K562 (cell line): Measurements from ENCODE around the gene OR2B2. TPM values are rescaled to one million over a fixed set of nuclear protein-coding genes. Genes with fewer than 3 reads are reported as not detected.

Experiments
- CBX5 ChIP-seq: IDR thresholded peaks from 2 replicates; pipeline ENCODE4 v1.6.1; 2014; ENCODE audit warnings: low read depth, borderline replicate concordance
- CREM ChIP-seq: IDR thresholded peaks from 2 replicates; pipeline ENCODE4 v1.6.1; 2014; ENCODE audit warnings: antibody characterized with exemption, low read depth
- DACH1 ChIP-seq: fragments of 450-650 bp; IDR thresholded peaks from 2 replicates; pipeline ENCODE4 v1.6.1; 2018; ENCODE audit not compliant: partially characterized antibody
- ERF ChIP-seq: fragments of 450-650 bp; formaldehyde crosslinking; IDR thresholded peaks from 2 replicates; pipeline ENCODE4 v1.4.0; 2020; ENCODE audit warnings: mild to moderate bottlenecking, mixed read lengths
- ESRRB ChIP-seq: fragments of 250-450 bp; sonication (Bioruptor Pico); IDR thresholded peaks from 2 replicates; pipeline ENCODE4 v1.5.0; 2020; ENCODE audit warnings: mild to moderate bottlenecking, moderate library complexity, borderline replicate concordance
- FOXA3 ChIP-seq, 2 experiments: fragments of 450-650 bp in 1 of 2; sonication (generic) in 1 of 2; formaldehyde crosslinking; IDR thresholded peaks in 1 of 2; conservative IDR thresholded peaks in 1 of 2; 2 replicates each; pipeline versions ENCODE4 v1.4.0 to v1.8.0; 2020 to 2022; ENCODE audit warnings: mild to moderate bottlenecking in 2 of 2, missing genetic modification reagents in 1 of 2
- HMG20A ChIP-seq: fragments of 450-650 bp; formaldehyde crosslinking; conservative IDR thresholded peaks from 2 replicates; pipeline ENCODE4 v1.4.0; 2020; ENCODE audit warnings: mild to moderate bottlenecking, mixed read lengths
- JUNB ChIP-seq: fragments of 450-650 bp; formaldehyde crosslinking; conservative IDR thresholded peaks from 2 replicates; pipeline ENCODE4 v1.4.0; 2020; ENCODE audit warnings: mild to moderate bottlenecking
- MEF2A ChIP-seq: IDR thresholded peaks from 2 replicates; pipeline ENCODE4 v1.6.1; 2011; ENCODE audit warnings: low read depth, mild to moderate bottlenecking, low read length, moderate library complexity; ENCODE audit not compliant: control insufficient read depth
- MTA2 ChIP-seq: fragments of 450-650 bp; IDR thresholded peaks from 2 replicates; pipeline ENCODE4 v1.6.1; 2016; ENCODE audit warnings: low read depth
- NFE2 ChIP-seq: IDR thresholded peaks from 2 replicates; pipeline ENCODE4 v1.6.1; 2014; ENCODE audit warnings: antibody characterized with exemption, low read depth
- TCF7L2 ChIP-seq: fragments of 150-350 bp; IDR thresholded peaks from 2 replicates; pipeline ENCODE4 v1.6.1; 2016; ENCODE audit warnings: low read depth, mild to moderate bottlenecking, low read length, moderate library complexity
- ZBTB7A ChIP-seq: IDR thresholded peaks from 2 replicates; pipeline ENCODE4 v1.6.1; 2011; ENCODE audit warnings: low read depth, mild to moderate bottlenecking, low read length, moderate library complexity, borderline replicate concordance; ENCODE audit not compliant: control insufficient read depth
- ZC3H8 ChIP-seq: fragments of 450-650 bp; IDR thresholded peaks from 2 replicates; pipeline ENCODE4 v1.6.1; 2017
- ZFP1 ChIP-seq: fragments of 450-650 bp; formaldehyde crosslinking; IDR thresholded peaks from 2 replicates; pipeline ENCODE4 v1.4.0; 2020; ENCODE audit warnings: mild to moderate bottlenecking, mixed read lengths
- ZFP36 ChIP-seq: fragments of 150-350 bp; IDR thresholded peaks from 2 replicates; pipeline ENCODE4 v1.6.1; 2018; ENCODE audit warnings: low read length, low read depth; ENCODE audit not compliant: partially characterized antibody
- ZFX ChIP-seq: sonication (generic); formaldehyde crosslinking; IDR thresholded peaks from 2 replicates; pipeline ENCODE4 v1.8.0; 2022; ENCODE audit warnings: mild to moderate bottlenecking, missing genetic modification reagents, moderate library complexity
- ZKSCAN8 ChIP-seq: fragments of 200-800 bp; sonication (Bioruptor generic); IDR thresholded peaks from 2 replicates; pipeline ENCODE4 v1.6.1; 2016; ENCODE audit warnings: missing genetic modification characterization, missing compliant biosample characterization
- ZNF165 ChIP-seq: fragments of 250-450 bp; sonication (Bioruptor Pico); IDR thresholded peaks from 2 replicates; pipeline ENCODE4 v1.4.0; 2020; ENCODE audit warnings: borderline replicate concordance
- ZNF644 ChIP-seq: fragments of 200-800 bp; sonication (Bioruptor generic); IDR thresholded peaks from 2 replicates; pipeline ENCODE4 v1.6.1; 2016; ENCODE audit warnings: low read depth, missing genetic modification characterization, missing compliant biosample characterization
- ZNF780A ChIP-seq: fragments of 250-450 bp; sonication (Bioruptor Pico); IDR thresholded peaks from 2 replicates; pipeline ENCODE4 v1.5.0; 2021; ENCODE audit warnings: mild to moderate bottlenecking
- ZNF79 ChIP-seq: fragments of 250-450 bp; sonication (Bioruptor Pico); IDR thresholded peaks from 2 replicates; pipeline ENCODE4 v1.4.0; 2020; ENCODE audit warnings: low read depth, mild to moderate bottlenecking, moderate library complexity
- polyA plus RNA-seq, 8 experiments: library from polyadenylated mRNA; depleted of rRNA in 4 of 8; stranded (reverse) in 5 of 8; unstranded in 3 of 8; fragments of >200 nt; fragmentation: Nextera tagmentation in 2 of 8; fragmentation: Illumina TruSeq in 1 of 8; extraction: Ambion mirVana in 2 of 8; extraction: Trizol in 1 of 8; gene quantifications; 2 replicates each; pipeline versions ENCODE4 v1.2.1 to v1.2.3, GENCODE V29; 2011 to 2014; ENCODE audit warnings: inconsistent platforms in 1 of 8, missing spikeins in 1 of 8
- total RNA-seq, 7 experiments: library from RNA; depleted of rRNA in 6 of 7; stranded (reverse); fragments of >200 nt in 6 of 7; fragmentation: Illumina TruSeq in 2 of 7; extraction: Trizol in 2 of 7; gene quantifications; 2 replicates each; pipeline versions ENCODE4 v1.2.1 to v1.2.3, GENCODE V29; 2011 to 2021; ENCODE audit warnings: low replicate concordance in 1 of 7
- TF ChIP-seq, protein P1 (sequence below): sonication (generic); formaldehyde crosslinking; IDR thresholded peaks from 2 replicates; pipeline ENCODE4 v1.8.0; 2022; ENCODE audit warnings: mild to moderate bottlenecking, missing genetic modification reagents
- TF ChIP-seq, protein P2 (sequence below), 3 experiments: fragments of 200-800 bp in 1 of 3; sonication (Bioruptor generic) in 1 of 3; sonication (generic) in 1 of 3; formaldehyde crosslinking in 1 of 3; IDR thresholded peaks; 2 replicates each; pipeline versions ENCODE4 v1.6.1 to v1.8.0; 2016 to 2022; ENCODE audit warnings: mild to moderate bottlenecking in 2 of 3, missing compliant biosample characterization in 2 of 3, missing genetic modification characterization in 2 of 3, missing genetic modification reagents in 1 of 3
- TF ChIP-seq, protein P3 (sequence below): fragments of 250-450 bp; sonication (Bioruptor Pico); IDR thresholded peaks from 2 replicates; pipeline ENCODE4 v1.9.0; 2021; ENCODE audit warnings: mild to moderate bottlenecking

The OR2B2 gene
- total and polyA plus RNA-seq, 9 of the 15 experiments (the other 6 are each of a cell fraction or from before 2014, with no cell fraction given) = 0.24 TPM; not detected in 8

DNA sequence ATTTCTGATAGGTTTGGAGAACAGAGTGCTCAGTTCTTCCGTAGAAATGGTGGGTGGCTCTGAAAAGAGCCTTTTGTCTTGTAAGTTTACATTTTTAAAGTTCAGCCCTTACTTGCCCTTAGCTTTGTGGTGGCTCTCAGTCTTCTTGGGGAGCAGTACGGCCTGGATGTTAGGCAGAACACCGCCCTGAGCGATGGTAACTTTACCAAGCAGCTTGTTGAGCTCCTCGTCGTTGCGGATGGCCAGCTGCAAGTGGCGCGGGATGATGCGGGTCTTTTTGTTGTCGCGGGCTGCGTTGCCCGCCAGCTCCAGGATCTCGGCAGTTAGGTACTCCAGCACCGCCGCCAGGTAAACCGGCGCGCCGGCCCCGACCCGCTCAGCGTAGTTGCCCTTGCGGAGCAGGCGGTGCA lies 19.5 kb downstream of the OR2B2 start (continued):
- TF ChIP-seq MEF2A (no peak), HMG20A (CRISPR knock-in tag) (no peak), DACH1 (no peak), CBX5 (no peak), NFE2 (no peak), MTA2 (no peak), JUNB (peak; percentile 42; the same call in 1 of the 2 replicates), ZFP1 (CRISPR knock-in tag) (no peak), ZNF644 (tag) (no peak; the same call in 1 of the 2 replicates), ZBTB7A (no peak), ESRRB (CRISPR knock-in tag) (no peak), CREM (no peak), ZFX (CRISPR knock-in tag) (no peak), ZNF79 (CRISPR knock-in tag) (no peak), TCF7L2 (no peak), ZC3H8 (no peak), ZFP36 (no peak), ZNF780A (0 out of 2 replicates have a peak, but pooled peaks have one; percentile 32), ERF (0 out of 2 replicates have a peak, but pooled peaks have one; percentile 78), ZKSCAN8 (CRISPR knock-in tag) (no peak), FOXA3 (CRISPR knock-in tag; conservative IDR thresholded peaks at IDR 0.05 in 1 of 2, IDR thresholded peaks at IDR 0.05 in 1 of 2) (0 out of 4 replicates have a peak, but pooled peaks of 1 of the 2 experiments have one; percentile 17), ZNF165 (CRISPR knock-in tag) (0 out of 2 replicates have a peak, but pooled peaks have one; percentile 30)
- TF ChIP-seq, protein P1, sequence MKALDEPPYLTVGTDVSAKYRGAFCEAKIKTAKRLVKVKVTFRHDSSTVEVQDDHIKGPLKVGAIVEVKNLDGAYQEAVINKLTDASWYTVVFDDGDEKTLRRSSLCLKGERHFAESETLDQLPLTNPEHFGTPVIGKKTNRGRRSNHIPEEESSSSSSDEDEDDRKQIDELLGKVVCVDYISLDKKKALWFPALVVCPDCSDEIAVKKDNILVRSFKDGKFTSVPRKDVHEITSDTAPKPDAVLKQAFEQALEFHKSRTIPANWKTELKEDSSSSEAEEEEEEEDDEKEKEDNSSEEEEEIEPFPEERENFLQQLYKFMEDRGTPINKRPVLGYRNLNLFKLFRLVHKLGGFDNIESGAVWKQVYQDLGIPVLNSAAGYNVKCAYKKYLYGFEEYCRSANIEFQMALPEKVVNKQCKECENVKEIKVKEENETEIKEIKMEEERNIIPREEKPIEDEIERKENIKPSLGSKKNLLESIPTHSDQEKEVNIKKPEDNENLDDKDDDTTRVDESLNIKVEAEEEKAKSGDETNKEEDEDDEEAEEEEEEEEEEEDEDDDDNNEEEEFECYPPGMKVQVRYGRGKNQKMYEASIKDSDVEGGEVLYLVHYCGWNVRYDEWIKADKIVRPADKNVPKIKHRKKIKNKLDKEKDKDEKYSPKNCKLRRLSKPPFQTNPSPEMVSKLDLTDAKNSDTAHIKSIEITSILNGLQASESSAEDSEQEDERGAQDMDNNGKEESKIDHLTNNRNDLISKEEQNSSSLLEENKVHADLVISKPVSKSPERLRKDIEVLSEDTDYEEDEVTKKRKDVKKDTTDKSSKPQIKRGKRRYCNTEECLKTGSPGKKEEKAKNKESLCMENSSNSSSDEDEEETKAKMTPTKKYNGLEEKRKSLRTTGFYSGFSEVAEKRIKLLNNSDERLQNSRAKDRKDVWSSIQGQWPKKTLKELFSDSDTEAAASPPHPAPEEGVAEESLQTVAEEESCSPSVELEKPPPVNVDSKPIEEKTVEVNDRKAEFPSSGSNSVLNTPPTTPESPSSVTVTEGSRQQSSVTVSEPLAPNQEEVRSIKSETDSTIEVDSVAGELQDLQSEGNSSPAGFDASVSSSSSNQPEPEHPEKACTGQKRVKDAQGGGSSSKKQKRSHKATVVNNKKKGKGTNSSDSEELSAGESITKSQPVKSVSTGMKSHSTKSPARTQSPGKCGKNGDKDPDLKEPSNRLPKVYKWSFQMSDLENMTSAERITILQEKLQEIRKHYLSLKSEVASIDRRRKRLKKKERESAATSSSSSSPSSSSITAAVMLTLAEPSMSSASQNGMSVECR (CRISPR knock-in tag) = no peak; the same call in 1 of the 2 replicates
- TF ChIP-seq, protein P2, sequence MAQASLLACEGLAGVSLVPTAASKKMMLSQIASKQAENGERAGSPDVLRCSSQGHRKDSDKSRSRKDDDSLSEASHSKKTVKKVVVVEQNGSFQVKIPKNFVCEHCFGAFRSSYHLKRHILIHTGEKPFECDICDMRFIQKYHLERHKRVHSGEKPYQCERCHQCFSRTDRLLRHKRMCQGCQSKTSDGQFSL (CRISPR knock-in tag; IDR thresholded peaks at IDR 0.05) = no peak
- TF ChIP-seq, protein P2 (tag; IDR thresholded peaks at IDR 0.05) = no peak
- TF ChIP-seq, protein P3, sequence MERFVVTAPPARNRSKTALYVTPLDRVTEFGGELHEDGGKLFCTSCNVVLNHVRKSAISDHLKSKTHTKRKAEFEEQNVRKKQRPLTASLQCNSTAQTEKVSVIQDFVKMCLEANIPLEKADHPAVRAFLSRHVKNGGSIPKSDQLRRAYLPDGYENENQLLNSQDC (CRISPR knock-in tag) = no peak
